GM23248 (cell line): ENCODE results near the gene ANKRD29.

Source experiments
- EZH2 ChIP-seq: fragments of 200-600 bp; sonication (generic); IDR thresholded peaks from 2 replicates; pipeline ENCODE4 v1.6.1; 2018; ENCODE audit warnings: antibody characterized with exemption, mild to moderate bottlenecking; ENCODE audit not compliant: insufficient read depth, poor library complexity, severe bottlenecking
- EZH2phosphoT487 ChIP-seq: fragments of 200-600 bp; sonication (generic); IDR thresholded peaks from 2 replicates; pipeline ENCODE4 v1.6.1; 2018; ENCODE audit warnings: antibody characterized with exemption, moderate library complexity, mild to moderate bottlenecking, low read depth; ENCODE audit not compliant: insufficient read depth

GRCh38 chr18:23667114-23667513 lies 4.4 kb upstream of the ANKRD29 start:
- TF ChIP-seq EZH2 (no peak), EZH2phosphoT487 (no peak)
